Thyroid gland (tissue), 4 donors: ENCODE measurements around the gene SDHA.
"Not testable (repeated sequence)": the region's sequence is repeated elsewhere in the genome, so short reads cannot be mapped to it uniquely, and the experiment has no call there.

ENCODE experiments used
- CTCF ChIP-seq, 6 experiments: fragments of 200-600 bp in 3 of 6; fragments of 450-650 bp in 3 of 6; sonication (generic) in 3 of 6; IDR thresholded peaks; one replicate each; pipeline ENCODE4 v1.5.1; 2016 to 2019; ENCODE audit warnings: antibody characterized with exemption in 6 of 6, mild to moderate bottlenecking in 2 of 6, inconsistent platforms in 1 of 6, moderate library complexity in 1 of 6
- POLR2A ChIP-seq, 2 donors: fragments of 450-650 bp; IDR thresholded peaks; one replicate each; pipeline ENCODE4 v1.6.1; 2017; ENCODE audit warnings: antibody characterized with exemption in 2 of 2, mild to moderate bottlenecking in 2 of 2, moderate library complexity in 1 of 2

- not testable (repeated sequence) for TF ChIP-seq CTCF, POLR2A (IDR thresholded peaks at IDR 0.05)
Measured at GRCh38 chr5:303741-304140, 85.6 kb downstream of the SDHA start.
